Lower leg skin (tissue), 4 donors: ENCODE measurements around the gene RPN2. TPM values are rescaled to one million over a fixed set of nuclear protein-coding genes. Genes with fewer than 3 reads are reported as not detected.

ENCODE experiments used
- DNase-seq, 2 donors: peaks; one replicate each; pipeline ENCODE4 v3.0.0-alpha.2; 2019; ENCODE audit warnings: low spot score in 2 of 2
- H3K4me3 ChIP-seq: fragments of 200-600 bp; sonication (generic); 2 replicates; pipeline ENCODE4 v1.5.1; 2017; ENCODE audit warnings: mild to moderate bottlenecking, low read depth; ENCODE audit not compliant: poor library complexity, severe bottlenecking
- POLR2A ChIP-seq, 2 donors: fragments of 450-650 bp; IDR thresholded peaks; one replicate each; pipeline ENCODE4 v1.6.1; 2016 to 2017; ENCODE audit warnings: antibody characterized with exemption in 2 of 2, mild to moderate bottlenecking in 1 of 2, moderate library complexity in 1 of 2
- WGBS, 2 donors: methylation state at CpG; one replicate each; pipeline ENCODE4 v1.1.5; 2018; 5-methylcytosine and 5-hydroxymethylcytosine counted together
- intact Hi-C: fragments of 100-400 bp; cut with DNase I; formaldehyde crosslinking; loops from one replicate; pipeline ENCODE4 v1.15.0; 2023; ENCODE audit warnings: low total_unique reads
- total RNA-seq, 4 donors: library from RNA; depleted of rRNA; stranded (reverse); fragments of >200 nt; gene quantifications; one replicate each; pipeline ENCODE4 v1.1.0, GENCODE V29; 2016
- TF ChIP-seq, protein P1 (sequence below), 3 donors: fragments of 450-650 bp; IDR thresholded peaks; one replicate each; pipeline ENCODE4 v1.5.1; 2016; ENCODE audit warnings: antibody characterized with exemption in 3 of 3, mild to moderate bottlenecking in 3 of 3, moderate library complexity in 2 of 3

RPN2 gene
- total RNA-seq, 4 donors from 2014 or later: 76.0 to 128 (median 102) TPM

DNA sequence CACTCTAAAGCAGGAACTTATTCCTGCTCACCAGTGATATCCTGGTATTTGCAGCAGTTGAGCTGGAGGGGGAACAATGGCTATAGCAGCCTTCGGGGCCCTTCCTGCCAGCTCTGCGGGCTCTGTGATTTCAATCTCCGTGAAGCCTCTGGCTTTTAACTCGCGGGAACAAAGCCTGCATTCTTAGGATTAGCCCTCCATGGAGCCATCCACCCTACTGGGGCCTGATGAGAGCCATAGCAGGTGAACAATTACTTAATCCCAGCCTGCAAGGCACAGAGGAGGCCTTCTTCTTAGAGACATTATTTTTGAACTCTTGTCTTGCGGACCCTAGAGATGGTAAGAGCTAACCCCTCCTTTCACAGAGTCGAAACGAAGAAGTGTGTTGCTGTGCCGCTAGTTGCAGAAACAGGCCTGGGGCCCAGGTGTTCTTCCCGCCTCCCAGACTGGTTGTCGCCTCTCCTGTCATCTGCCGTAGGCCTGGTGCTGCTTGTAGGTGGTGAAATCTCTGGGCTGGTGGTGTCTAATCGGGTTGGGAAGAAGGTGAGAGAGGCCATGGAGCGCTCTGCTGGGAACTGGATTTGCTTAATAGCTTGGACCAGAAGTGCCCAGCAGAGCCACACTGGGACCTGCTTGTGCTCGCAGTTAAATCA is 72.8 kb downstream of the RPN2 start:
- 70 to 79% methylated on average over 15 of the region's 15 CpGs for WGBS, 2 donors
- TF ChIP-seq, protein P1, sequence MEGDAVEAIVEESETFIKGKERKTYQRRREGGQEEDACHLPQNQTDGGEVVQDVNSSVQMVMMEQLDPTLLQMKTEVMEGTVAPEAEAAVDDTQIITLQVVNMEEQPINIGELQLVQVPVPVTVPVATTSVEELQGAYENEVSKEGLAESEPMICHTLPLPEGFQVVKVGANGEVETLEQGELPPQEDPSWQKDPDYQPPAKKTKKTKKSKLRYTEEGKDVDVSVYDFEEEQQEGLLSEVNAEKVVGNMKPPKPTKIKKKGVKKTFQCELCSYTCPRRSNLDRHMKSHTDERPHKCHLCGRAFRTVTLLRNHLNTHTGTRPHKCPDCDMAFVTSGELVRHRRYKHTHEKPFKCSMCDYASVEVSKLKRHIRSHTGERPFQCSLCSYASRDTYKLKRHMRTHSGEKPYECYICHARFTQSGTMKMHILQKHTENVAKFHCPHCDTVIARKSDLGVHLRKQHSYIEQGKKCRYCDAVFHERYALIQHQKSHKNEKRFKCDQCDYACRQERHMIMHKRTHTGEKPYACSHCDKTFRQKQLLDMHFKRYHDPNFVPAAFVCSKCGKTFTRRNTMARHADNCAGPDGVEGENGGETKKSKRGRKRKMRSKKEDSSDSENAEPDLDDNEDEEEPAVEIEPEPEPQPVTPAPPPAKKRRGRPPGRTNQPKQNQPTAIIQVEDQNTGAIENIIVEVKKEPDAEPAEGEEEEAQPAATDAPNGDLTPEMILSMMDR (IDR thresholded peaks at IDR 0.05): no peak
- TF ChIP-seq POLR2A (IDR thresholded peaks at IDR 0.05): no peak
- no peak overlapping the region for H3K4me3 ChIP-seq
- intact Hi-C loops: no loop called here
- DNase-seq: no peak

DNA sequence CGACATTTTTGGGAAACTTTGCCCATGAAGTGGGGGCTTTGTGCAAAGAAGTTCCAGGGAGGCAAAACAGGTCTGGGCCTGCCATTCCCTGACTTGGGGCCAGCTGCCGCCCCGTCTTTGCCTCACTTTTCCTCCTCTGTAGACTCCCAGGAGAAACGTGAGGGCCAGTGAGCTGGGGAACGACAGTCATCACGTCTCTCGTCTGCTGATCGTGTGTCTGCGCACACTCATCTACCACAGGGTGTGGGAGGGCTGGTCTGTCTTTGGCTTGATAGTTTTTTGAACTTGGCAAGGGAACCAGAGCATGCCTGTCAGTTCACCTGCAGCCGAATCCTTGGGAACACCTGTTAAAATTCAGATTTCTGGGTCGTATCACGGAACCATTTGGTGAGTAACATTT is 74.0 kb downstream of the RPN2 start:
- H3K4me3 ChIP-seq: no peak overlapping the region
- intact Hi-C loops: no loop called here
- 54 to 61% methylated on average over 12 of the region's 12 CpGs for WGBS, 2 donors
- DNase-seq: no peak
- no peak for TF ChIP-seq POLR2A (IDR thresholded peaks at IDR 0.05)
- TF ChIP-seq, protein P1 (IDR thresholded peaks at IDR 0.05): no peak

DNA sequence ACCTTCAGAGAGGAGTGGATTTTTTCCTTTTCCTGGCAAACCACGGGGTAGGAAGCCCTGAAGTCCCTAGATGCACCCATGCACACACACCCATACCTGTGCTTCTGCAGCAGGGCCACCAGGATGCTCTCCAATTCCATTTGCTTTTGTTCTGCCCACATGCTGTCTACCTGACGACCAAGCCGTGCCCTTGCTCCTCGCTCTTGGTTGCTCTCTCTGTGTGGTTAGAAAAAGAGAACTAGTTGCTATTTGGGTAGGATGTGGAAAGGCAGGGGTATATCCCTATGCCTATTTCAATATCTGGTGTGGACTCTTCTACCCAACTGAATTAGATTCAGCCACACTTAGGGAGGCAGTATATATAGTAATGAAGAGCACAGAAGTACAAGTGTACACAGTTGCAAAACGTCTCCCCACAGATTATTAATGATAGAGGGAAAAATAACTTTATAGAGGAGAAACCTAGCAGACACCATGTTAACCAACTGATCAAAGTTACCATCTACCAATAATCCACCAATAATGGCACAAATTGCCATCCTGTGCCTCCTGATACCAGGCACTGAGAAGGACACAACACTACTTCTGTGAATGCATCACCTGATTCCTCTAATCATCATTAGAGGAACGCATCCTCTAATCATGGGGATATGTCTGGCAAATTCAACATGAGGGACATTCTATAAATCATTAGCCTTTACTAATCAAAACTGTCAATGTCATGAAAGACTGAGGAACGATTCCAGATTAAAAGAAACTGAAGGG is 75.2 kb downstream of the RPN2 start:
- no peak overlapping the region for H3K4me3 ChIP-seq
- no peak for TF ChIP-seq POLR2A (IDR thresholded peaks at IDR 0.05)
- TF ChIP-seq, protein P1 (IDR thresholded peaks at IDR 0.05): no peak
- intact Hi-C loops: no loop called here
- WGBS, 2 donors: 85% methylated on average over 7 of the region's 7 CpGs
- no peak for DNase-seq

DNA sequence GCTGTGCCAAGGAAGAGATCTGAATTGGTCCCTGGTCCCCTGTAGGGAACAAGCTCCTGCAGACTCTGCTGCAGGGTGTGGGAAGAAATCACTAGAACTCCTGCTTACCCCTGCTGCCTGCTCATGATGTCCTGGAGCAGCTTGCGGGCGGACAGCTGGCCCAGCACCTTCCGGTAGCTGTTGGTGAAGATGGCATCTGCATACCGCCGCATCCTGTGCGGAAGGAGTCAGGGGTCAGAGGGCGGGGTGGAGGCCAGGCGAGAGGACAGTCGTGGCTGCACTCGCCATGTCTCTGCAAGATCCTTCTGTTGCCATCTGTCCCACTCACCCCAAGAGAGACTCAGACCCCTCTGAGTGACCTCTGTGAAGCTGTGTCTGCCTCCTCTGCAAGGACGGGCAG is 77.2 kb downstream of the RPN2 start:
- intact Hi-C loops: no loop called here
- TF ChIP-seq, protein P1 (IDR thresholded peaks at IDR 0.05): no peak
- no peak for TF ChIP-seq POLR2A (IDR thresholded peaks at IDR 0.05)
- no peak overlapping the region for H3K4me3 ChIP-seq
- DNase-seq: no peak
- 85 to 89% methylated on average over 8 to 11 of the region's 11 CpGs for WGBS, 2 donors

DNA sequence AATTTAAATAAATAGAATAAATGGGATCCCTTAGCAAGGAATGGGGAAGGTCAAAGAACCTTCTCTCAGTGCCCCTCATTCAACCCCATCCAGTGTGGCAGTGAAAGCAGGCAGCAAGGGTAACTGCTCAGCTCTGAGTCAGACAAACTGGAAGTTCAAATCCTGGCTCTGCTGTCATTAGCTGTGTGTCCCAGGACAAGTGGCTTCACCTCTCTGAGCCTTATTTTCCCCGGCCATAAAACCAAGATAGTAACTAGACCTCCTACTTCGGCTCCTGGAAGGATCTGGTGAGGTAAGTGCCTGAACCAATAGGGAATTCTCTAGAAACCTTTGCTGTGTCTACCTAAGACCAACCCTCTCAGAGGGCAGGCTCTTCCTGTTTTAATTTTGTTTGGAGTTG is 78.4 kb downstream of the RPN2 start:
- WGBS, 2 donors: 64 to 66% methylated on average over 2 of the region's 2 CpGs
- no peak for DNase-seq
- intact Hi-C loops: no loop called here
- TF ChIP-seq, protein P1 (IDR thresholded peaks at IDR 0.05): no peak
- no peak for TF ChIP-seq POLR2A (IDR thresholded peaks at IDR 0.05)
- H3K4me3 ChIP-seq: no peak overlapping the region
